Vagina (tissue), 2 donors: ENCODE measurements around the gene CUX1.

Experiments
- POLR2A ChIP-seq, 2 donors: fragments of 450-650 bp; IDR thresholded peaks; one replicate each; pipeline ENCODE4 v1.6.1; 2017; ENCODE audit warnings: antibody characterized with exemption in 2 of 2, mild to moderate bottlenecking in 2 of 2, moderate library complexity in 2 of 2
- POLR2AphosphoS5 ChIP-seq, 2 donors: sonication (generic); formaldehyde crosslinking; IDR thresholded peaks; one replicate each; pipeline ENCODE4 v1.9.0; 2017; ENCODE audit warnings: antibody characterized with exemption in 2 of 2, mild to moderate bottlenecking in 2 of 2, low read depth in 1 of 2; ENCODE audit not compliant: insufficient read depth in 1 of 2
- TF ChIP-seq, protein P1 (sequence below), 3 experiments: fragments of 450-650 bp in 2 of 3; fragments of 200-600 bp in 1 of 3; sonication (generic) in 1 of 3; IDR thresholded peaks; one replicate each; pipeline ENCODE4 v1.5.1; 2017 to 2019; ENCODE audit warnings: antibody characterized with exemption in 3 of 3, mild to moderate bottlenecking in 2 of 3, moderate library complexity in 2 of 3

DNA sequence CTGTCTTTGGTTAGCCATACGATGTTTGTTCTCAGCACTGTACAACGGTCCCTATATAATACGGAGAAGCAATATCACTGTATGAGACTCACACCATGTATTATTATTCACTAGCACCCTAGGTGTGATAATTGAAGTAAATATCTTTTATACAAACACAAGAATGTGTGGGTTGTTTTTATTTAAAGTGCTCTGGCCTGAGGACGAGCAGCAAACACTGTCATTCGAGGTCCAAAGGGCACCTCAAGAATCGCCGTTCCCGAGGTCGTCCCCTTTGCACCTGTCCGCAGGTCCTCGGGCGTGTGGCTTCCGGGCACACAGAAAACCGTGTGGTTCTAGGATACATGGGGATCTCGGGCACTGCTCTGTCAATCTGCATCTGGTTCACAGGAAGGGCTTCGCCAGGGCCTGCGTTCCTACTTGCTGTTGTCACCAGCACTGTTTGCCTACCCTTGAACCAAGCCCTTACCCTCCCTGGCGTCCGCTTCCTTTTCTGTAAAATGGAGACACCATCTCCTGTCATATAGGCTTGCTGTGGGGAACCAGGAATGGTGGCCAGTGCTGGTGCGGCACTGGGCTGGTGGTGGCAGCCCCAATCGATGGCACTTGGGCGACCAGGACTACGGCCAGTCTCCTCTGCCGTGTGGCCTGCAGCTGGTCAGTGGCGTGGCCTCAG is 440.8 kb downstream of the CUX1 start:
- TF ChIP-seq, protein P1, sequence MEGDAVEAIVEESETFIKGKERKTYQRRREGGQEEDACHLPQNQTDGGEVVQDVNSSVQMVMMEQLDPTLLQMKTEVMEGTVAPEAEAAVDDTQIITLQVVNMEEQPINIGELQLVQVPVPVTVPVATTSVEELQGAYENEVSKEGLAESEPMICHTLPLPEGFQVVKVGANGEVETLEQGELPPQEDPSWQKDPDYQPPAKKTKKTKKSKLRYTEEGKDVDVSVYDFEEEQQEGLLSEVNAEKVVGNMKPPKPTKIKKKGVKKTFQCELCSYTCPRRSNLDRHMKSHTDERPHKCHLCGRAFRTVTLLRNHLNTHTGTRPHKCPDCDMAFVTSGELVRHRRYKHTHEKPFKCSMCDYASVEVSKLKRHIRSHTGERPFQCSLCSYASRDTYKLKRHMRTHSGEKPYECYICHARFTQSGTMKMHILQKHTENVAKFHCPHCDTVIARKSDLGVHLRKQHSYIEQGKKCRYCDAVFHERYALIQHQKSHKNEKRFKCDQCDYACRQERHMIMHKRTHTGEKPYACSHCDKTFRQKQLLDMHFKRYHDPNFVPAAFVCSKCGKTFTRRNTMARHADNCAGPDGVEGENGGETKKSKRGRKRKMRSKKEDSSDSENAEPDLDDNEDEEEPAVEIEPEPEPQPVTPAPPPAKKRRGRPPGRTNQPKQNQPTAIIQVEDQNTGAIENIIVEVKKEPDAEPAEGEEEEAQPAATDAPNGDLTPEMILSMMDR (IDR thresholded peaks at IDR 0.05) = no peak
- no peak for TF ChIP-seq POLR2A (IDR thresholded peaks at IDR 0.05)
- no peak for TF ChIP-seq POLR2AphosphoS5 (IDR thresholded peaks at IDR 0.05; ENCODE audit: insufficient read depth in 1 of 2, low read depth in 1 of 2)
